HG02885 (cell line): ENCODE measurements around the gene PPT2.
A peak's percentile ranks its signal among the peaks of the same experiment; 100 is the strongest.
"Not testable (repeated sequence)": the region's sequence is repeated elsewhere in the genome, so short reads cannot be mapped to it uniquely, and the experiment has no call there.

Source experiments
- ATAC-seq: cut with Tn5 transposase; IDR thresholded peaks from one replicate; pipeline ENCODE4 v1.9.1; 2021; ENCODE audit warnings: mild to moderate bottlenecking; ENCODE audit not compliant: unreplicated experiment, poor library complexity

PPT2 gene

GRCh38 chr6:32187725-32188380, 33.9 kb downstream of the PPT2 start:
- ATAC-seq = not testable (repeated sequence)

- no peak for ATAC-seq
Measured at GRCh38 chr6:32188381-32189068, 34.6 kb downstream of the PPT2 start.

- no peak for ATAC-seq
Measured at GRCh38 chr6:32189069-32189741, 35.3 kb downstream of the PPT2 start.

- ATAC-seq = no peak
Measured at GRCh38 chr6:32189742-32190053, 35.8 kb downstream of the PPT2 start.

GRCh38 chr6:32190054-32190851, 36.3 kb downstream of the PPT2 start, which contains the start of gene PBX2:
Gene PBX2 (minus strand): TSS chr6:32190202. CDS start chr6:32189915, 287 bp downstream.
- ATAC-seq = peak; percentile 63

- no peak for ATAC-seq
Measured at GRCh38 chr6:32190911-32191677, 37.2 kb downstream of the PPT2 start.

GRCh38 chr6:32191696-32192607, 38.0 kb downstream of the PPT2 start:
- no peak for ATAC-seq

- ATAC-seq = no peak
Measured at GRCh38 chr6:32192608-32193039, 38.7 kb downstream of the PPT2 start, which contains the start of gene GPSM3. Gene GPSM3 (minus strand): TSS chr6:32192643. CDS start chr6:32192513, 130 bp downstream.

GRCh38 chr6:32193096-32193495, 39.2 kb downstream of the PPT2 start:
- not testable (repeated sequence) for ATAC-seq

- no peak for ATAC-seq
Measured at GRCh38 chr6:32194388-32194787, 40.4 kb downstream of the PPT2 start.

GRCh38 chr6:32194825-32195651, 41.1 kb downstream of the PPT2 start:
- ATAC-seq = no peak

- ATAC-seq = peak; percentile 76
Measured at GRCh38 chr6:32195652-32195901, 41.6 kb downstream of the PPT2 start.

GRCh38 chr6:32195902-32196681, 42.2 kb downstream of the PPT2 start:
- ATAC-seq = peak; percentile 79

- ATAC-seq = no peak
Measured at GRCh38 chr6:32196682-32197616, 43.0 kb downstream of the PPT2 start.

GRCh38 chr6:32198345-32198696, 44.4 kb downstream of the PPT2 start:
- no peak for ATAC-seq

GRCh38 chr6:32198866-32199265, 44.9 kb downstream of the PPT2 start:
- ATAC-seq = no peak
